ENCODE data around the gene PLXNB2. TPM values are rescaled to one million over a fixed set of nuclear protein-coding genes. Genes with fewer than 3 reads are reported as not detected.

Gene PLXNB2
- polyA plus RNA-seq, 4 donors: 217 to 261 (median 232) TPM

- DNase-seq (ENCODE audit: low read depth in 4 of 4, low spot score in 3 of 4): no peak
These were observed 53.5 kb downstream of the PLXNB2 start for GRCh38 chr22:50253941-50254340.

- no peak for DNase-seq (ENCODE audit: low read depth in 4 of 4, low spot score in 3 of 4)
These were observed 54.2 kb downstream of the PLXNB2 start for GRCh38 chr22:50253046-50253915.

- no peak for DNase-seq (ENCODE audit: low read depth in 4 of 4, low spot score in 3 of 4)
These were observed 55.1 kb downstream of the PLXNB2 start for GRCh38 chr22:50252082-50253045.

- DNase-seq (ENCODE audit: low read depth in 4 of 4, low spot score in 3 of 4): no peak
These were observed 55.9 kb downstream of the PLXNB2 start for GRCh38 chr22:50251477-50252081.

- DNase-seq (ENCODE audit: low read depth in 4 of 4, low spot score in 3 of 4): no peak
These were observed 56.6 kb downstream of the PLXNB2 start, which contains the start of gene HDAC10 for GRCh38 chr22:50250555-50251476. HDAC10 (minus strand) TSS chr22:50251265; CDS start chr22:50251032, 233 bp downstream.

- no peak for DNase-seq (ENCODE audit: low read depth in 4 of 4, low spot score in 3 of 4)
These were observed 57.2 kb downstream of the PLXNB2 start for GRCh38 chr22:50250249-50250554.

GRCh38 chr22:50249341-50250248 lies 57.9 kb downstream of the PLXNB2 start:
- DNase-seq (ENCODE audit: low read depth in 4 of 4, low spot score in 3 of 4): no peak

- DNase-seq (ENCODE audit: low read depth in 4 of 4, low spot score in 3 of 4): no peak
These were observed 59.0 kb downstream of the PLXNB2 start for GRCh38 chr22:50248196-50249081.

GRCh38 chr22:50247748-50248147 lies 59.7 kb downstream of the PLXNB2 start:
- no peak for DNase-seq (ENCODE audit: low read depth in 4 of 4, low spot score in 3 of 4)

GRCh38 chr22:50246242-50247175 lies 60.9 kb downstream of the PLXNB2 start:
- no peak for DNase-seq (ENCODE audit: low read depth in 4 of 4, low spot score in 3 of 4)

- DNase-seq (ENCODE audit: low read depth in 4 of 4, low spot score in 3 of 4): no peak
These were observed 62.0 kb downstream of the PLXNB2 start for GRCh38 chr22:50245214-50246072.

GRCh38 chr22:50244420-50245213 lies 62.8 kb downstream of the PLXNB2 start, which contains the start of gene TUBGCP6:
TUBGCP6 (minus strand) TSS chr22:50245023; CDS start chr22:50244459, 564 bp downstream.
- DNase-seq (ENCODE audit: low read depth in 4 of 4, low spot score in 3 of 4): peak; percentile 88 to 92 (median 90)

GRCh38 chr22:50243685-50244419 lies 63.6 kb downstream of the PLXNB2 start:
- DNase-seq (ENCODE audit: low read depth in 4 of 4, low spot score in 3 of 4): no peak

GRCh38 chr22:50242406-50242949 lies 65.0 kb downstream of the PLXNB2 start:
- no peak for DNase-seq (ENCODE audit: low read depth in 4 of 4, low spot score in 3 of 4)

Measured in right renal pelvis (tissue), 4 donors.